Memory B cell (primary cell): Measurements from ENCODE around the gene NBL1.
A peak's percentile ranks its signal among the peaks of the same experiment; 100 is the strongest.

Experiments used
- ATAC-seq: fragments of 150-1000 bp; cut with Tn5 transposase; 2 replicates; pipeline ENCODE4 v1.10.0; 2021; ENCODE audit warnings: low read depth, mild to moderate bottlenecking, moderate library complexity
- DNase-seq, 2 donors: peaks; one replicate each; pipeline ENCODE4 v3.0.0; 2022; ENCODE audit warnings: low spot score in 2 of 2
- H3K27ac Mint-ChIP-seq: one replicate; pipeline ENCODE4 v1.8.0; 2022; ENCODE audit warnings: mild to moderate bottlenecking, moderate library complexity, mixed read lengths
- H3K27me3 Mint-ChIP-seq: one replicate; pipeline ENCODE4 v1.8.0; 2022; ENCODE audit warnings: mixed read lengths
- H3K36me3 Mint-ChIP-seq: one replicate; pipeline ENCODE4 v1.8.0; 2022; ENCODE audit warnings: mild to moderate bottlenecking, mixed read lengths
- H3K4me1 Mint-ChIP-seq: one replicate; pipeline ENCODE4 v1.8.0; 2022; ENCODE audit warnings: mixed read lengths
- H3K4me3 Mint-ChIP-seq: one replicate; pipeline ENCODE4 v1.8.0; 2022; ENCODE audit warnings: mild to moderate bottlenecking, moderate library complexity, mixed read lengths
- H3K9me3 Mint-ChIP-seq: one replicate; pipeline ENCODE4 v1.8.0; 2022; ENCODE audit warnings: mixed read lengths

The NBL1 gene

DNA sequence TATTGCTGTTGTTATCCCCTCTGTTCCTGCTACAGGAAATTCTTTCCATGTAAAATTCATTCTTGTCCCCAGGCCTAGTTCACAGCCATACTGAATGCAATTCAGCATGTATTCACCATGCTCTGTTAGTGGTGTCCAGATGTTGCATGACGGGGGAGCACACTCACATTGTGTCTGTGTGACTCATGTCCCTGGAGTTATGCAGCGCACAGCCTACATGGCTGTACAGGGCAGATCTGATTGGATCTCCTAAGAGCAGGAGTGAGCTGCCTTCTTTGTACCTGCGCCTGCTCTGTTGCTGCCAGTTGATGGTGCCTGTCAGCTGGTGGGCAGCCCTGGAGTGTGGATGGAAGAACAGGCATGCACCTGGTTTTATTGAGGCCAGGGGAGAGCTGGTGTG, 38.1 kb downstream of the NBL1 start:
- Mint-ChIP-seq H3K4me1 (no peaks in the 10 kb centered on the region), H3K4me3 (no peak overlapping the region), H3K36me3 (peaks cover 9% of the 10 kb centered on the region), H3K27me3 (no peaks in the 10 kb centered on the region), H3K9me3 (no peaks in the 10 kb centered on the region), H3K27ac (no peak overlapping the region)
- no peak for DNase-seq
- ATAC-seq, result no peak

DNA sequence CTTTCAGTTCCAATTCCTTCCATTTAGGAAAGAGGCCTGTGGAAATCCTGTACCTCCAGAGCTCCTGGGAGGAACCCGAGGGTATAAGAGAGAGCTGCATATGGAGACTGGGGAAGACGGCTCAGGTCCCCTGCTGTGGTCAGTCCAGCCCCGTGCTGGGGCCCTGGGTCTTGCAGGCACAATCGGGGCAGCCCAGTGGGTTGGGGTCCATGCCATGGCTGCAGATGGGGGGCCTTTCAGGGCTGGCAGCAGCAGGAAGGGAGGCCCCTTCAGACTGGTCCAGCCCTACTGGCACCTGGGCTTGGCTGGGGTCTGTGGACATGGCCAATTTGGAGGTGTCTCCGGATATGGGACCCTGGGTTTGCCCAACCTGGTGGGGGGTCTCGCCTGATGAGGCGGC, 38.8 kb downstream of the NBL1 start:
- Mint-ChIP-seq H3K4me1 (no peaks in the 10 kb centered on the region), H3K27ac (no peak overlapping the region), H3K4me3 (no peak overlapping the region), H3K36me3 (peaks cover 14% of the 10 kb centered on the region), H3K27me3 (no peaks in the 10 kb centered on the region), H3K9me3 (no peaks in the 10 kb centered on the region)
- no peak for ATAC-seq
- no peak for DNase-seq

DNA sequence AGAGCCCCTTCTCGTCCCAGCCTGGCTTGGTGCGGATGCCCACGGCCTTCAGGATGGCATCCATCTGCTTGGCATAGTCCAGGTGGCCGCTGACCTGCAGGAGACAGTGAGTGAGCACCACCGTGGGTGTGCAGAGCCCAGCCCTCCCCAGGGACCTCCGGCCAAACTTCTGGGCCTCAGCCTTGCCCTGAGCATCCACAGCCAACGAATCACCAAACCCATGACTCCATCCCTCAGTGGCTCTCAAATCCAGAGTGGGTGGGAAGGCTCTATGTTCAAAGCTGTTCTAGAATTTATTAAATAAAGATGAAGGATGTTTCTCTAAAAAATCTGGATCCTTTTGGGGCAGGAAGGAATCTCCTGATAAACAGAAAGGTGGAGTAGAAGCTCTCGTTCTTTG, 39.2 kb downstream of the NBL1 start:
- Mint-ChIP-seq H3K4me1 (peaks cover 2% of the 10 kb centered on the region), H3K9me3 (no peaks in the 10 kb centered on the region), H3K4me3 (no peak overlapping the region), H3K27ac (no peak overlapping the region), H3K36me3 (peaks cover 17% of the 10 kb centered on the region), H3K27me3 (no peaks in the 10 kb centered on the region)
- ATAC-seq (no peak), DNase-seq (no peak)

DNA sequence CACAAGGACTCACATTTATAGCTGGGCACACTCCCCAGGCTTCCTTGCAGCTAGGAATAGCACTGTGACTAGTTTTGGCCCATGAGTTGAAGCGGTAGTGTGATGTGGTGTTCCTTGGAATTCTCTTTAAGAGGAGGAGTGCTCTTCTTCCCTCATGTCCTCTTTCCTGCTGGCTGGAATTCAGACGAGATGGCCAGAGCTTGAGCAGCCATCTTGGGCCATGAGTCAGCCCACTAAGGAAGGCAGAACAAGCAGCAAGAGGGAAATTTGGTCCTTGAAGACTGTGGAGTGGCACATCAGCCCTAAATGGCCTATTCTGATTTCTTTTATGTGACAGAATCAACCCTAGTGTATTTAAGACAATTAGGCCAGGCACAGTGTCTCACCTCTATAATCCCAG, 40.6 kb downstream of the NBL1 start:
- Mint-ChIP-seq H3K4me1 (peaks cover 3% of the 10 kb centered on the region), H3K27ac (no peak overlapping the region), H3K4me3 (no peak overlapping the region), H3K27me3 (no peaks in the 10 kb centered on the region), H3K9me3 (no peaks in the 10 kb centered on the region), H3K36me3 (peaks cover 24% of the 10 kb centered on the region)
- DNase-seq (no peak), ATAC-seq (no peak)

DNA sequence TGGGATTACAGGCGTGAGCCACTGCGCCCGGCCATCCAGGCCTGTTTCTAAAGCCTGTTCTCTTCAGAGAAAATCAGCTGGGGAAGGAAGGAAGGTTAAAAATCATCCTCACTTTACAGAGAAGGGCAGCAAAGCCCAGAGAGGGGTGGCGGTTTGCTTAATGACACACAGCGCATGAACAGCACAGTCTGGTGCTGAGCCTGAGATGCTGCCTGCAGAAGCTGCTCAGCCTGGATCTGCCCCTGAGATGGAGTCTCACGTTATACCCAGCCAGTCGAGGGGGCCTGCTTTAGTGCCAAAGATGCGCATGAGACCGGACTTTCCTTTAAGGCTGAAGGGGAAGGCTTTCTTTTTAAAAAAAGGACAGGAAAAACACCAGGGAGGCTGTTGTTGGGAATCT, 41.9 kb downstream of the NBL1 start:
- Mint-ChIP-seq H3K36me3 (peaks cover 32% of the 10 kb centered on the region), H3K4me1 (peaks cover 3% of the 10 kb centered on the region), H3K9me3 (peaks cover 2% of the 10 kb centered on the region), H3K27me3 (no peaks in the 10 kb centered on the region), H3K4me3 (no peak overlapping the region), H3K27ac (no peak overlapping the region)
- DNase-seq (no peak), ATAC-seq (no peak)

DNA sequence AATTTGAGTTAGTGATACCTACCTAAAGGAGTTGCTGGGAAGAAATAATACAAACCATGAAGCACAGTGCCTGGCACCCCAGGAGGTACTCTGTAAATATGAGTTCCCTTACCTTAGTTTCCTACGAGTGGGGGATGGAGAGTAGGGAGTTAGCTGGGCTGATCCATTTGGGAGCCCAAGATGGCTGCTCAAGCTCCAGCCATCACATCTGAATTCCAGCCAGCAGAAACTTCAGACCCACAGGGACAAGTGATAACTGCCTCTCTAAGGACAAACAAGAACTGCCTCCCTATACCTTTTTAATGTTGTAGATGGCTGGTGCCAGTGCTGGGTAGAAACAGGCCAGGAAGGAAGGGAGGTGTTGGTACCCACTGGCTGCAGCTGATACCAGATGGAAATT, 43.3 kb downstream of the NBL1 start:
- Mint-ChIP-seq H3K36me3 (peaks cover 37% of the 10 kb centered on the region), H3K27me3 (no peaks in the 10 kb centered on the region), H3K9me3 (peaks cover 3% of the 10 kb centered on the region), H3K4me1 (peaks cover 3% of the 10 kb centered on the region), H3K4me3 (no peak overlapping the region), H3K27ac (no peak overlapping the region)
- ATAC-seq, result no peak
- DNase-seq, result no peak

DNA sequence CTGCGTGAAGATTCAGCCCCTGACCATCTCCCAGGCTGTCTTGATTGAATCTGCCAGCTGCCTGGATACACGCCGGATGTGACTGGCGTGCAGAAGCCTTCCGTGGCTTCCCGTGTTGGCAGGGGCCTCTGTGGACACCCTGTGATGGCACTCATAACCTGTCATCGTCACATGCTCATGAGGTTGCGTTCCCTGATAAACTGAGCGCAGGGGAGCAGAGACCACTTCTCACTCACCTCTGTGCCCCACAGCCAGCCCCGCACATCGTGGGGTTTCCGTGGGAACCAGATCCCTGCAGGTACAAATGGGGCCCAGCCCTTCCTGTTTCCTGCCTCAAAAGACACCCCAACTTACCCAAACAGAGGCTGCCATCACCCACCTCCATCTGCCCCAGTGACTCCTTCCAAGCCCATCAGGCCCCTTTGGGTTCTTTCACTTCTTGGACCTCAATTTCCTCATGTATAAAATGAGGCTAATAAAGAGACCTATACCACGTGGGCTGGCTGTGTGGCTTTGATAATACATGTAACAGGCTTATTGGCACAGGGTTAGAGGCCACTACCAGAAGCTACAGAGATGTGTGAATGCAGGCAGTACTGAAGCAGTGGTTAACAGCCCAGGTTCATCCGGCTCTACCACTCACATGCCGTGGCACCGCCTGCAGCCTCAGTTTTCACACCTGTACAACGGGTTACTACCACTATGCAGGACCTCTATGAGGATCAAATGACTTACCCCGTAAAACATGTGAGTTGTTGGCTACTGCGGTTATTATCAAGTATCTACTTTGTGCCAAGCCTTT, 44.1 kb downstream of the NBL1 start:
- no peak overlapping the region for H3K27ac Mint-ChIP-seq
- H3K36me3 Mint-ChIP-seq, result peaks cover 34% of the 10 kb centered on the region
- no peak overlapping the region for H3K4me3 Mint-ChIP-seq
- peaks cover 3% of the 10 kb centered on the region for H3K4me1 Mint-ChIP-seq
- no peaks in the 10 kb centered on the region for H3K27me3 Mint-ChIP-seq
- H3K9me3 Mint-ChIP-seq, result peaks cover 3% of the 10 kb centered on the region
- ATAC-seq (no peak), DNase-seq (no peak)

DNA sequence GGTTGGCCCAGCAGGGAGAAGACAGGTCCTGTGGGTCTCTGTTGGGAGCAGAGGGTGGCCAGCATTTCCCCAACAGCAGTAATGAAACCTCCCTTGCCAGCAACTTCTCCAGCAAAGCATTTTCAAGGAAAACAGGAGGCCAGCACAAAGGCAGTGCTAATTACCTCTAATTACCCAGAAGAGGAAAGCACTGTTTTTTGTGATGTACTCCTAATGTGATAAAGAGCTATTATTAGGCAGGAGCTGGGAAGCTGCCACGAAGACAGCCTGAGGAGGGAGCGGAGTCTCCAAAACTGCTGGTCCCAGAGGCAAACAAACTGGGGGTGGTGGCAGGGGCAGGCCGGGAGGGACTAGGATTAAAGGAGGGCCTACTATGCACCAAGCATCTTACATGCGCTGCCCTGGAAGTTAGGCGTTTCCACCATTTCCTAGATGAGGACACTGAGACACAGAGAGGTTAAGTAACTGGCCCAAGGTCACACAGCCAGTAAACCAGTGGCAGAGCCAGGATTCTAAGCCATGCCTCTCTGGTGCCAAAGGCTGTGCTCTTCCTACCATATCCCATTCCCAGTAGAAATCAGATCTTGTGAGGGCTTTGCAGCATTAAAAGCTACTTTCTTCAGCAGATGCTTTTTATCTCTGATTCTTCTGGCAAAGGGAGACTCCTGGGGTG, 45.1 kb downstream of the NBL1 start:
- ATAC-seq (no peak), DNase-seq (no peak)
- H3K9me3 Mint-ChIP-seq, result peaks cover 3% of the 10 kb centered on the region
- no peaks in the 10 kb centered on the region for H3K27me3 Mint-ChIP-seq
- peaks cover 35% of the 10 kb centered on the region for H3K36me3 Mint-ChIP-seq
- H3K4me1 Mint-ChIP-seq, result peaks cover 3% of the 10 kb centered on the region
- no peak overlapping the region for H3K4me3 Mint-ChIP-seq
- H3K27ac Mint-ChIP-seq, result no peak overlapping the region

DNA sequence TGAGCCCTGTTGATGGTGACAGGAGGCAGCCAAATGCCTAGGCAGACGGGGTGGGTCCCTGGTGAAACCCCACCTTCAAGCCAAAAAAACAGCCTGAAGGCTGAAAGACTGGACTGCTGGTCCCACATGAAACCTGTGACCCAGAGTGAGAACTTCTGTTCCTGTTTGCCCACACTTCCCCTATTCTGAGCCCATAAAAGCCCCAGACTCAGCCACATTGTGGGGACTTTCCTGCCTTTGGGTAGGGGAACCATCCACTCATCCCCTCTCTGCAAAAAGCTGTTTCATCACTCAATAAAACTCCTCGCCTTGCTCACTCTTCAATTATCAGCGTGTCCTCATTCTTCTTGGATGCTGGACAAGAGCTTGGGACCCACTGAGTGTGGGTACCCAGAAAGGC, 45.7 kb downstream of the NBL1 start:
- H3K4me1 Mint-ChIP-seq, result peaks cover 3% of the 10 kb centered on the region
- H3K4me3 Mint-ChIP-seq, result no peak overlapping the region
- no peaks in the 10 kb centered on the region for H3K27me3 Mint-ChIP-seq
- peaks cover 41% of the 10 kb centered on the region for H3K36me3 Mint-ChIP-seq
- no peak overlapping the region for H3K27ac Mint-ChIP-seq
- ATAC-seq, result peak; percentile 37
- DNase-seq, result no peak
- H3K9me3 Mint-ChIP-seq, result peaks cover 3% of the 10 kb centered on the region

DNA sequence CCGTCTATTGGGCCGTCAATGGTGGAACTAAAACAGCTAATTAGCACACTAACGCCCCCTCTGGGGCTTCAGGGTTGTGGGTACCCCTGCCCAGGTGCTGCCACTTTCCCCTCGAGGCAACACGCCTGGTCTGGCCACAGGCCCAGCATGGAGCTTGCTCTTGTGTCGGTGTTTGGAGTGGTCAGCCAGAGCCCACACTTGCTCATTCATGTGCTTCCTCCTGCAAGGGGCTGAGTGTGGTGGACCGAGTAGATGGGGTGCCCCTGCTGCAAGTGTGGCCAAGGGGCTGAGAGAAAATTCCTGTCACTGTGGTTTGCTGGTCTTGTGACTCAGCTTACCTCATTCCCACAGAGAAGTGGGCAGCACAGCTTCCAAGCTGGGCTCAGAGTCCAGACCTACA, 46.2 kb downstream of the NBL1 start:
- H3K9me3 Mint-ChIP-seq, result peaks cover 3% of the 10 kb centered on the region
- DNase-seq, result no peak
- H3K4me1 Mint-ChIP-seq, result peaks cover 3% of the 10 kb centered on the region
- no peak overlapping the region for H3K4me3 Mint-ChIP-seq
- H3K36me3 Mint-ChIP-seq, result peaks cover 41% of the 10 kb centered on the region
- no peaks in the 10 kb centered on the region for H3K27me3 Mint-ChIP-seq
- no peak overlapping the region for H3K27ac Mint-ChIP-seq
- no peak for ATAC-seq

DNA sequence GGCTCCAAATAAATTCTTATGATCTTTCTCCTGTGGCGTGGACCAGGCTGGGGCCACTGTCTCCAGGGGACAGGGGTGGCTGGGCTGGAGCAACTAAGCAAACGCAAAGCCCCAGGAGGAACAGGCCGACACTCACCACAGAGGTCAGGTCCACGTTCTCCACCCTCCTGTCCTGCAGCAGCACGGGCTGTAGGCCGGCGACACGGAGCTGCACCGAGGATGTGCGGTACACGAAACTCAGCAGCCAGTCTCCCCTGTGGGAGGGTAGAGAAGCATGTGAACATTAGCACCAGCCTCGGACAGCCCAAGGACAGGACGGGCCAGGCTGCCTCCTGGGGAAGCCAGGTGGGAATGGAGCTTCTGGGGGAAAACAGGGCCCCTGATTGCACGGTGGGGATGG, 50.2 kb downstream of the NBL1 start:
- Mint-ChIP-seq H3K27me3 (no peaks in the 10 kb centered on the region), H3K36me3 (peaks cover 35% of the 10 kb centered on the region), H3K27ac (no peak overlapping the region), H3K4me3 (no peak overlapping the region), H3K9me3 (peaks cover 3% of the 10 kb centered on the region), H3K4me1 (peaks cover 8% of the 10 kb centered on the region)
- ATAC-seq (no peak), DNase-seq (no peak)

DNA sequence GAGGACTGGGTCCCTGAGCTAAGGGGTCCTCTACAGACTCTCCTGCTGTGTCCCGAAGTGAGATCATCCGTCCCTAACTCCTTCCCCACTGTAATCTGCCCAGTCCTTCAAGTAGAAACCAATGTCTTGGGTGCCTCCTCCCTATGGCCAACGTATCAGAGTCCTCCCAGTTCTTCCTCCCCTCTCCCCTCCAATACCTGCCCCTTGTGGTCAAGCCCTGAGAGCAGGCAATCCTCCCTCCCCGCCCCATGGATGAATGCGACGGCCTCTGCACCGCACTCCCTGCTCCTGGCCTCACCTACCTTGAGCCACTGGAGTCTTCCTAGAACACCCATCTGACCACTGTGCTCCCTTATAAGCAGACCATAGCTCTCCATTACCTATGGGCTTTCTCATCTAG, 51.7 kb downstream of the NBL1 start:
- H3K9me3 Mint-ChIP-seq, result peaks cover 1% of the 10 kb centered on the region
- H3K4me1 Mint-ChIP-seq, result peaks cover 8% of the 10 kb centered on the region
- no peak for DNase-seq
- no peak overlapping the region for H3K4me3 Mint-ChIP-seq
- no peaks in the 10 kb centered on the region for H3K27me3 Mint-ChIP-seq
- ATAC-seq, result no peak
- peaks cover 33% of the 10 kb centered on the region for H3K36me3 Mint-ChIP-seq
- H3K27ac Mint-ChIP-seq, result no peak overlapping the region

DNA sequence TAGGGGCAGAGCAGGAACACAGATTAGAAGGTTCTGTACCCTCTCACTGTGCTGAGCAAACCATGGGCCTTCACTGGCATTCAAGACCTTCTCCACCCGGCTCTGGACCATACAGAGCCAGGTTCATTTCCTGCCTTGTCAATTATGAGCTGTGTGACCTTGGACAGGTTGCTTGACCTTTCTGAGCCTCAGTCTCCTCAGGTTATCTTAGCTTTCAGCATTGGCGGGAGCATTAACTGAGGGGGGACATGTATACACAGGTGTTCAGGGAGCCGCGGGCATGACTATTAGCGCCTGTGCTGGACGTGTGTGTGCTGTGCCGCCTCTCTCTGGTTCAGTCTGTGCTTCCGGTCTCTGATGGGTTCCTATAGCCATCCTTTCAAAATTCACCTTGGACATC, 52.7 kb downstream of the NBL1 start:
- no peak for ATAC-seq
- no peaks in the 10 kb centered on the region for H3K27me3 Mint-ChIP-seq
- H3K4me1 Mint-ChIP-seq, result peaks cover 8% of the 10 kb centered on the region
- H3K36me3 Mint-ChIP-seq, result peaks cover 29% of the 10 kb centered on the region
- H3K4me3 Mint-ChIP-seq, result no peak overlapping the region
- no peak overlapping the region for H3K27ac Mint-ChIP-seq
- H3K9me3 Mint-ChIP-seq, result peaks cover under 1% of the 10 kb centered on the region
- DNase-seq, result no peak

DNA sequence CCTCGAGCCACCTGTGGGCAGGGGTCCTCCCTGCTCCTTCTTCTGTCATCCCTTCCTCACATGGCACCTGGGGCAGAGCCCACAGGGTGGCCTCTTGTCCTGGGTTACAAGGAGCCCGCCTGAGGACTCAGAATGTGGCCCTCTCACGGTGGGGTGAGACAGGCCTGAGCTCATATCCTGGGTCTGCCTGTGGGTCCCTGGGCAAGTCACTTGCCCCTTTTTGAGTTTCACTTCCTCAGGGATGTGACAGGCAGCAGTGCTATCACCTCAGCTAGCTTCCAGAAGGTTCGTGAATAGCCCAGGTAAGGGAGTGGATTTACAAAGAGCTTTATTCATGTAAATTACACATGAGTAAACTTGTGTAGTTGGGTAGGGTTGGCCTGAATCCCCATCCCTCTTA, 54.1 kb downstream of the NBL1 start:
- no peak for DNase-seq
- peaks cover 8% of the 10 kb centered on the region for H3K4me1 Mint-ChIP-seq
- ATAC-seq, result peak; percentile 81
- no peaks in the 10 kb centered on the region for H3K9me3 Mint-ChIP-seq
- H3K4me3 Mint-ChIP-seq, result no peak overlapping the region
- H3K27me3 Mint-ChIP-seq, result no peaks in the 10 kb centered on the region
- peak overlapping the region; percentile 49 for H3K27ac Mint-ChIP-seq
- H3K36me3 Mint-ChIP-seq, result peaks cover 25% of the 10 kb centered on the region
